GM18951 (cell line): ENCODE data around the gene BTBD1.

Source experiments
- POLR2A ChIP-seq: IDR thresholded peaks from 4 replicates; pipeline ENCODE4 v1.6.1; 2011; ENCODE audit warnings: mild to moderate bottlenecking; ENCODE audit not compliant: insufficient read length, insufficient read depth; ENCODE audit errors: extremely low read depth
- in situ Hi-C: fragments of 300-500 bp; cut with MboI; formaldehyde crosslinking; loops from one replicate; pipeline ENCODE4 v1.12.0; 2022; ENCODE audit warnings: low sequenced_read_pairs, mixed read lengths, inconsistent platforms; ENCODE audit not compliant: unreplicated experiment

Gene BTBD1

GRCh38 chr15:82978438-82978837 lies 88.6 kb downstream of the BTBD1 start:
- no peak for TF ChIP-seq POLR2A
- in situ Hi-C loops = no loop called here

- in situ Hi-C loops = no loop called here
- no peak for TF ChIP-seq POLR2A
Observed at GRCh38 chr15:82977076-82977475, 90.0 kb downstream of the BTBD1 start.

DNA sequence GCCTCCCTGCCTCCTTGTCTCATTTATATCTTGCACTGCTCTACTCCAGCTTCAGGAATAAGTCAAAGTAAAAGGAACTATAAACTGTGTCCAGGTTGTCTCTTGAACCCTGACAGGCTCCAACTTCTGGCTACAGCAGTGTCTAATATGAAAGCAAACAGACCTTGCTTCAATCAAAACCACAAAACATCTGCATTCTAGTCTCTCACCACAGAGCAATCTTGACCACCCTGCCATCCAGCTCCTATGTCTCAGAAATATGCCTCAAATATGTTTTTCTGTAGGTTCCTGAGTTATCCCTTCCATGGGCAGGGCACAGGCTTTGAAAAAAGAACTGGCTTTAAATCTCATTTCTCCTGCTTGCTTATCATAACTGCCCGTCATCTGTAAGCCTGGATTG lies 94.1 kb downstream of the BTBD1 start:
- in situ Hi-C loops = no loop called here
- TF ChIP-seq POLR2A = no peak

GRCh38 chr15:82971218-82971984 lies 95.7 kb downstream of the BTBD1 start:
- in situ Hi-C loops = no loop called here
- no peak for TF ChIP-seq POLR2A

DNA sequence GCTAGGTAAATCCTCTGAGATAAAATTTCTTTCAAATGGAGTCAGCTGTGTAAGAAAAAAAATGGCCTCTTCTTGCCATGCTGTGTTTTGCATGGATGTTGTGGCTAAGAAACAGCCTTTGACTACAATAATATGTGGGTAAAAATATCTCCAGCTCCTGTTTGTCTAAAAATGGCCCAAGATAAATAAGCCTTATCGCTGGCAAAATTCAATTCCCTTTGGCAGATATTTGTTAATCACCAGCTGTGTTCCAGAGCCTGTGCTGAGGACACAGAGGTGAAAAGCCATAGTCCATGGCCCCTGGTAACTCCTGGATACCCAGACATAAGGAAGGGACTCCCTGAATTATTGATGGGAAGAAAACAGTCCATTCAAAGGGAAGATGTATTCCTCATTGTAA lies 96.4 kb downstream of the BTBD1 start:
- TF ChIP-seq POLR2A = no peak

DNA sequence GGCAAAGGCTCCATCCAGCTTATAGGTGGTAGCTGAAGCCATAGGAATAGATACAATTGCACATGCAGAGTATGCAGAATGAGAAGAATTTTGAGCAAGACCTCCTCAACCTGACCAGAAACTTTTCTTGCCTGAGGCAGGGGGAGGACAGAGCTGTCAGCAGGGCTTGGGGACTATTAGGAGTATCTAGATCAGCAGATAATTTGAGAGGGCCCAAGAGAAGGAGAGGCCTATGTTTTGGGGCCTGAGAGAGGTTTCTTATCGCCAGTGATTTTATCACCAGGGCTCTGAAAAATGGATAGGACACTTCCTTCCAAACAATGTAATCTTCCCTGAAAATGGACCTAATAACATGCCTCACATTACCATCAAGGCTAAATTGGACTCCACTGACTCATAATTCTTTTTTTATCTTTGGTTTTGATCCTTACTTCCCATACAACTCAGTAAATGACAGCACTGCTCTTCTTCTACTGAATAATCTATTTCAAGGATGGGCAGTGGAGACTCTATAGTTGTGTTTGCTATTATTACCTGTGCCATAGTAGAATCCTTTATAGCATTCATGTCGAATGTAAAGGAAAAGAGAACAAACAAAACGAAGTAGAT lies 96.9 kb downstream of the BTBD1 start:
- in situ Hi-C loops = no loop called here

More for the DNA sequence above, 96.4 kb downstream of the BTBD1 start:
- in situ Hi-C loops = no loop called here

DNA sequence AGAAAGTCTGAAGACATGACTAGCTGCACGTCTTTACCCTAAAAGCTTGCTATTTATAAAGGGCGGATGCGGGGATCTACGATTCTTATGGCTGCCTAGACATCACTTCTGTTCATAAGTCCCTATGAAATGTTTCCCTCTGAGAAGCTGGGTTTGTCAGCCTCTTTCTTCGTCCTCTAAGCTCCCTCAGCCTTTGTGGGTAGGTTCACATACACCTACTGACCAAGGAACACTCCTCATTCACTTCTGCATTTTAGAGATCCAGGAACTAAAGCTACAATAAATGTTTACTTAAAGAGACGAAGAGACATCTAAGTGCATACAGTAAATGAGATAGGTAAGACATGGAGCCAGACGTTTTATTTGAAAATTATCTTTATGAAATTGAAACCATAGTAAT lies 97.7 kb downstream of the BTBD1 start:
- in situ Hi-C loops = no loop called here
- TF ChIP-seq POLR2A = no peak

More for the DNA sequence above, 96.9 kb downstream of the BTBD1 start:
- no peak for TF ChIP-seq POLR2A

- in situ Hi-C loops = no loop called here
- TF ChIP-seq POLR2A = no peak
Observed at GRCh38 chr15:82968066-82968465, 99.0 kb downstream of the BTBD1 start.

DNA sequence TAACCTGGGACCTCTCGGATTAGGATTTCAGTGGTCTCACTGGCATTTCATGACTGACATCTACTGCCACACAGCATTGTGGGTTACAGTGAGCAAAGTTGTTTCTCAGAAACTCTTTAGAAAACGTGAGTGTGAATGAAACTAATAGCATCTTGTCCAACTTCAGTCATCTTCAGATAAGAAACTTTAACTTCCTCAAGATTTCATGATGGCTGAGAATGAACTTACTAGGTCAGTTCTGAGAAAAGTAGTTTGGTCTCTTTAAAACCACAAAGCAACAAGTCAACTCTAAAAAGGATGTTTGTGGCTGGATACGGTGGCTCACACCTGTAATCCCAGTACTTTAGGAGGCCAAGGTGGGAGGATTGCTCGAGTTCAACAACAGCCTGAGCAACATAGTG lies 100.4 kb downstream of the BTBD1 start:
- in situ Hi-C loops = no loop called here
- no peak for TF ChIP-seq POLR2A
